Panc1 (cell line): Measurements from ENCODE around the gene PLEKHO2. TPM values are rescaled to one million over a fixed set of nuclear protein-coding genes. Genes with fewer than 3 reads are reported as not detected.

Experiments
- ATAC-seq: fragments of 200-7000 bp; cut with Tn5 transposase; 2 replicates; pipeline ENCODE4 v1.9.1; 2020; ENCODE audit warnings: mild to moderate bottlenecking, moderate library complexity
- BruUV-seq: library from RNA; stranded (reverse); fragments of 400-500 nt; replicated peaks from 2 replicates; lab custom pipeline; 2021; lab: Mats Ljungman, UMichigan
- CTCF ChIA-PET: fragments of 300-600 bp; sonication (Branson Sonifier 250); formaldehyde crosslinking; loops from one replicate; lab custom pipeline; 2022; ENCODE audit warnings: antibody characterized with exemption; lab: Charles Lee
- POLR2A ChIA-PET: fragments of 300-600 bp; sonication (Branson Sonifier 250); formaldehyde crosslinking; loops from one replicate; lab custom pipeline; 2022; ENCODE audit warnings: antibody characterized with exemption; lab: Charles Lee
- DNase-seq: peaks from one replicate; pipeline ENCODE4 v3.0.0-alpha.2; 2010; ENCODE audit warnings: low read depth, low spot score
- H3K27ac ChIP-seq: 2 replicates; pipeline ENCODE4 v1.5.1; 2011; ENCODE audit warnings: mild to moderate bottlenecking, low read length, inconsistent platforms
- H3K27me3 ChIP-seq: fragments of 200-500 bp; sonication (Bioruptor generic); 2 replicates; pipeline ENCODE4 v1.6.0; 2014; ENCODE audit warnings: low read length, inconsistent platforms; ENCODE audit not compliant: control insufficient read depth, insufficient read depth
- H3K36me3 ChIP-seq: fragments of 200-500 bp; sonication (Bioruptor generic); 2 replicates; pipeline ENCODE4 v1.5.1; 2014; ENCODE audit warnings: inconsistent platforms, mild to moderate bottlenecking, low read length, moderate library complexity; ENCODE audit not compliant: control insufficient read depth, insufficient read depth
- H3K4me1 ChIP-seq: 2 replicates; pipeline ENCODE4 v1.5.1; 2011; ENCODE audit warnings: inconsistent platforms, mild to moderate bottlenecking, low read length, moderate library complexity; ENCODE audit not compliant: control insufficient read depth, insufficient read depth
- H3K4me3 ChIP-seq, 2 experiments: 2 replicates each; pipeline ENCODE4 v1.5.1; 2011 to 2012; ENCODE audit warnings: low read depth in 2 of 2, low read length in 2 of 2, mild to moderate bottlenecking in 2 of 2, inconsistent platforms in 1 of 2, moderate library complexity in 1 of 2
- H3K9me3 ChIP-seq: fragments of 200-500 bp; sonication (Bioruptor generic); 2 replicates; pipeline ENCODE4 v1.5.1; 2014; ENCODE audit warnings: low read depth, mild to moderate bottlenecking, inconsistent platforms, low read length, moderate library complexity; ENCODE audit not compliant: control insufficient read depth, insufficient read depth
- CTCF ChIP-seq: fragments of 450-650 bp; IDR thresholded peaks from 2 replicates; pipeline ENCODE4 v1.5.1; 2017; ENCODE audit warnings: mild to moderate bottlenecking
- POLR2AphosphoS5 ChIP-seq: IDR thresholded peaks from 2 replicates; pipeline ENCODE4 v1.6.1; 2012; ENCODE audit warnings: mild to moderate bottlenecking, low read depth, low read length, moderate library complexity
- REST ChIP-seq, 2 experiments: IDR thresholded peaks; 2 replicates each; pipeline ENCODE4 v1.6.1; 2011 to 2012; ENCODE audit warnings: low read depth in 2 of 2, control low read depth in 1 of 2, low read length in 1 of 2, mild to moderate bottlenecking in 1 of 2, moderate library complexity in 1 of 2; ENCODE audit not compliant: insufficient read depth in 1 of 2
- SIN3A ChIP-seq: IDR thresholded peaks from 2 replicates; pipeline ENCODE4 v1.6.1; 2012; ENCODE audit warnings: low read depth, mild to moderate bottlenecking, low read length, moderate library complexity, borderline replicate concordance; ENCODE audit not compliant: insufficient read depth
- TCF7L2 ChIP-seq: IDR thresholded peaks from 2 replicates; pipeline ENCODE4 v1.6.1; 2011; ENCODE audit warnings: mild to moderate bottlenecking, low read depth, low read length, inconsistent platforms
- in situ Hi-C: cut with HindIII; loops from 2 replicates; pipeline ENCODE4 v1.10.0; 2016; ENCODE audit warnings: low sequenced_read_pairs, low pct_unique_long_range_greater_than_20kb
- intact Hi-C: fragments of 100-400 bp; cut with micrococcal nuclease; formaldehyde crosslinking; loops from one replicate; pipeline ENCODE4 v1.10.0; 2022; ENCODE audit not compliant: unreplicated experiment
- total RNA-seq: library from RNA; stranded (reverse); gene quantifications from one replicate; pipeline ENCODE4 v1.2.1, GENCODE V29; 2021; ENCODE audit not compliant: unreplicated experiment

Gene PLEKHO2
- total RNA-seq, 1 experiment from 2014 or later = 11.1 TPM

GRCh38 chr15:64906402-64906801, 64.7 kb downstream of the PLEKHO2 start:
- H3K9me3 ChIP-seq = no peaks in the 10 kb centered on the region
- no peak overlapping the region for H3K27ac ChIP-seq
- peaks cover 6% of the 10 kb centered on the region for H3K4me1 ChIP-seq
- BruUV-seq = no TSS peak
- CTCF ChIA-PET = interaction anchor here (0.6 kb wide), 1 partner anchor 367 kb away, joined by 3 read pairs; no protein-coding TSS in a partner anchor
- POLR2A ChIA-PET = interaction anchor here (0.5 kb wide), 1 partner anchor 69 kb away, joined by 9 read pairs; no protein-coding TSS in a partner anchor
- no peak for ATAC-seq
- no peaks in the 10 kb centered on the region for H3K36me3 ChIP-seq
- intact Hi-C loops = no loop called here
- H3K4me3 ChIP-seq = no peak overlapping the region
- no peak for TF ChIP-seq REST (IDR thresholded peaks at IDR 0.05; ENCODE audit: insufficient read depth in 1 of 2, low read depth in 2 of 2, low read length in 1 of 2)
- 0 out of 2 replicates have a peak, but pooled peaks cover 2% of the 10 kb centered on the region for H3K27me3 ChIP-seq
- no peak for DNase-seq
- in situ Hi-C loops = no loop called here

- Histone ChIP-seq H3K27me3 (0 out of 2 replicates have a peak, but pooled peaks cover 2% of the 10 kb centered on the region), H3K4me3 (no peak overlapping the region), H3K27ac (no peak overlapping the region), H3K36me3 (no peaks in the 10 kb centered on the region; the same call in 1 of the 2 replicates), H3K4me1 (peaks cover 6% of the 10 kb centered on the region), H3K9me3 (no peaks in the 10 kb centered on the region)
- no peak for ATAC-seq
- intact Hi-C loops (no loop called here), in situ Hi-C loops (no loop called here)
- no TSS peak for BruUV-seq
- ChIA-PET CTCF (interaction anchor here (0.6 kb wide), 1 partner anchor 1197 kb away, joined by 3 read pairs; no protein-coding TSS in a partner anchor), POLR2A (interaction anchor here (0.6 kb wide), 1 partner anchor 92 kb away, joined by 5 read pairs; no protein-coding TSS in a partner anchor)
- TF ChIP-seq REST (IDR thresholded peaks at IDR 0.05; ENCODE audit: insufficient read depth in 1 of 2, low read depth in 2 of 2, low read length in 1 of 2) (no peak), POLR2AphosphoS5 (no peak), CTCF (no peak), SIN3A (no peak), TCF7L2 (no peak)
- no peak for DNase-seq
Observed at GRCh38 chr15:64907991-64908390, 66.3 kb downstream of the PLEKHO2 start.
